ENCODE results near the gene DEFB131A. TPM values are rescaled to one million over a fixed set of nuclear protein-coding genes. Genes with fewer than 3 reads are reported as not detected.
"Not testable (repeated sequence)": the region's sequence is repeated elsewhere in the genome, so short reads cannot be mapped to it uniquely, and the experiment has no call there.

The DEFB131A gene
- total and polyA plus RNA-seq, 2 experiments from 2014 or later, result not detected

GRCh38 chr4:9486880-9487279 lies 42.7 kb downstream of the DEFB131A start:
- not testable (repeated sequence) for H3K4me1 ChIP-seq (ENCODE audit: insufficient read depth); H3K79me2 ChIP-seq; H4K20me1 ChIP-seq (ENCODE audit: insufficient read depth, poor library complexity, severe bottlenecking); H3K27me3 ChIP-seq; H2AFZ ChIP-seq; DNase-seq (ENCODE audit: low spot score); H3K9me3 ChIP-seq (ENCODE audit: low read depth); H3K4me2 ChIP-seq; H3K36me3 ChIP-seq (replicated peaks; ENCODE audit: insufficient read depth, low read depth); H3K9me2 ChIP-seq (replicated peaks; ENCODE audit: insufficient read depth); H3K27ac ChIP-seq; H3K4me3 ChIP-seq
- WGBS (ENCODE audit: low lambda C conversion rate, missing lambda C conversion rate), result 85% methylated on average over 11 of the region's 11 CpGs

- not testable (repeated sequence) for H3K4me2 ChIP-seq; H3K4me3 ChIP-seq; H3K36me3 ChIP-seq (replicated peaks; ENCODE audit: insufficient read depth, low read depth); H3K79me2 ChIP-seq; DNase-seq (ENCODE audit: low spot score); H4K20me1 ChIP-seq (ENCODE audit: insufficient read depth, poor library complexity, severe bottlenecking); H3K4me1 ChIP-seq (ENCODE audit: insufficient read depth); H3K9me2 ChIP-seq (replicated peaks; ENCODE audit: insufficient read depth); H3K9me3 ChIP-seq (ENCODE audit: low read depth); H3K27ac ChIP-seq; H2AFZ ChIP-seq; H3K27me3 ChIP-seq
- WGBS (ENCODE audit: low lambda C conversion rate, missing lambda C conversion rate), result 88% methylated on average over 15 of the region's 15 CpGs
These were observed 44.6 kb downstream of the DEFB131A start for GRCh38 chr4:9488796-9489195.

GRCh38 chr4:9490496-9490895 lies 46.3 kb downstream of the DEFB131A start:
- not testable (repeated sequence) for H3K4me2 ChIP-seq; H3K27ac ChIP-seq; H2AFZ ChIP-seq; H3K9me3 ChIP-seq (ENCODE audit: low read depth); H4K20me1 ChIP-seq (ENCODE audit: insufficient read depth, poor library complexity, severe bottlenecking); DNase-seq (ENCODE audit: low spot score); H3K79me2 ChIP-seq; H3K4me1 ChIP-seq (ENCODE audit: insufficient read depth); H3K4me3 ChIP-seq; H3K36me3 ChIP-seq (replicated peaks; ENCODE audit: insufficient read depth, low read depth); H3K27me3 ChIP-seq; H3K9me2 ChIP-seq (replicated peaks; ENCODE audit: insufficient read depth)
- 77% methylated on average over 7 of the region's 7 CpGs for WGBS (ENCODE audit: low lambda C conversion rate, missing lambda C conversion rate)

GRCh38 chr4:9490986-9491385 lies 46.8 kb downstream of the DEFB131A start:
- not testable (repeated sequence) for H3K27ac ChIP-seq

DNA sequence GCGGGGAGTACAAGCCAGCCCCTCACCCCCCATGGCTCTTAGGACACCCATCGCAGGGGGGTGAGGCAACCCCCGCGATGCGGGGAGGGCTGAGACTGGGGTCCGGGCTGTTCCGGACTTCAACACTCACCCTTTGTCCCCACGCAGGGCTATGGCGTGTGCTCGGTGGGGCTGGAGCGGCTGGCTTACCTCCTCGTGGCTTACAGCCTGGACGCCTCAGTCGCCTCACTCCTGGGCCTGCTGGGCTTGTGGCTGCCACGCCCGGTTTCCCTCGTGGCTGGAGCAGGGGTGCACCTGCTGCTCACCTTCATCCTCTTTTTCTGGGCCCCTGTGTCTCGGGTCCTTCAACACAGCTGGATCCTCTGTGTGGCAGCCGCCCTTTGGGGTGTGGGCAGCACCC lies 49.4 kb downstream of the DEFB131A start:
- H3K9me2 ChIP-seq (replicated peaks; ENCODE audit: insufficient read depth); H4K20me1 ChIP-seq (ENCODE audit: insufficient read depth, poor library complexity, severe bottlenecking); H3K27me3 ChIP-seq; H3K4me3 ChIP-seq; H3K36me3 ChIP-seq (replicated peaks; ENCODE audit: insufficient read depth, low read depth); H2AFZ ChIP-seq; H3K79me2 ChIP-seq; H3K27ac ChIP-seq; DNase-seq (ENCODE audit: low spot score); H3K4me2 ChIP-seq; H3K4me1 ChIP-seq (ENCODE audit: insufficient read depth); H3K9me3 ChIP-seq (ENCODE audit: low read depth): not testable (repeated sequence)
- WGBS (ENCODE audit: low lambda C conversion rate, missing lambda C conversion rate), result 86% methylated on average over 18 of the region's 19 CpGs

More at GRCh38 chr4:9490986-9491385, 46.8 kb downstream of the DEFB131A start:
- H3K9me3 ChIP-seq (ENCODE audit: low read depth); H3K4me2 ChIP-seq; H3K4me1 ChIP-seq (ENCODE audit: insufficient read depth); DNase-seq (ENCODE audit: low spot score); H3K79me2 ChIP-seq; H3K9me2 ChIP-seq (replicated peaks; ENCODE audit: insufficient read depth); H2AFZ ChIP-seq; H3K27me3 ChIP-seq; H3K4me3 ChIP-seq; H4K20me1 ChIP-seq (ENCODE audit: insufficient read depth, poor library complexity, severe bottlenecking); H3K36me3 ChIP-seq (replicated peaks; ENCODE audit: insufficient read depth, low read depth): not testable (repeated sequence)
- WGBS (ENCODE audit: low lambda C conversion rate, missing lambda C conversion rate), result 69% methylated on average over 4 of the region's 17 CpGs

- WGBS (ENCODE audit: low lambda C conversion rate, missing lambda C conversion rate), result 85% methylated on average over 11 of the region's 11 CpGs
- H3K4me2 ChIP-seq; H3K9me3 ChIP-seq (ENCODE audit: low read depth); H4K20me1 ChIP-seq (ENCODE audit: insufficient read depth, poor library complexity, severe bottlenecking); H3K4me3 ChIP-seq; H3K27me3 ChIP-seq; H3K4me1 ChIP-seq (ENCODE audit: insufficient read depth); H3K79me2 ChIP-seq; DNase-seq (ENCODE audit: low spot score); H3K36me3 ChIP-seq (replicated peaks; ENCODE audit: insufficient read depth, low read depth); H3K9me2 ChIP-seq (replicated peaks; ENCODE audit: insufficient read depth); H2AFZ ChIP-seq; H3K27ac ChIP-seq: not testable (repeated sequence)
These were observed 50.2 kb downstream of the DEFB131A start for GRCh38 chr4:9494256-9495035.
